Astrocyte (in vitro differentiated cells and primary cell): ENCODE results near the gene CNTNAP5. TPM values are rescaled to one million over a fixed set of nuclear protein-coding genes. Genes with fewer than 3 reads are reported as not detected.

Experiments
- DNase-seq: peaks from one replicate; pipeline ENCODE4 v3.0.0-alpha.2; 2010; ENCODE audit warnings: low read depth
- FAIRE-seq: peaks from 2 replicates; lab custom pipeline; 2011; peaks lifted over from hg19 to GRCh38; lab: Jason Lieb, UNC
- H2AFZ ChIP-seq: 2 replicates; pipeline ENCODE4 v1.6.0; 2012; ENCODE audit warnings: low read depth, low read length, inconsistent platforms
- H3K27ac ChIP-seq: 2 replicates; pipeline ENCODE4 v1.5.1; 2011; ENCODE audit warnings: low read depth, low read length, inconsistent platforms
- H3K27me3 ChIP-seq: 2 replicates; pipeline ENCODE4 v1.6.0; 2011; ENCODE audit warnings: low read length, inconsistent platforms; ENCODE audit not compliant: insufficient read depth
- H3K36me3 ChIP-seq: 2 replicates; pipeline ENCODE4 v1.5.1; 2011; ENCODE audit warnings: low read length, inconsistent platforms; ENCODE audit not compliant: insufficient read depth
- H3K4me1 ChIP-seq: 2 replicates; pipeline ENCODE4 v1.5.1; 2011; ENCODE audit warnings: low read length, inconsistent platforms; ENCODE audit not compliant: insufficient read depth
- H3K4me2 ChIP-seq: 2 replicates; pipeline ENCODE4 v1.6.0; 2012; ENCODE audit warnings: low read length, inconsistent platforms
- H3K4me3 ChIP-seq: 2 replicates; pipeline ENCODE4 v1.5.1; 2011; ENCODE audit warnings: low read depth, mild to moderate bottlenecking, low read length, inconsistent platforms; ENCODE audit not compliant: insufficient read depth
- H3K79me2 ChIP-seq: 2 replicates; pipeline ENCODE4 v1.6.0; 2012; ENCODE audit warnings: mild to moderate bottlenecking, low read length, inconsistent platforms; ENCODE audit not compliant: insufficient read depth
- H3K9ac ChIP-seq: 2 replicates; pipeline ENCODE4 v1.6.0; 2012; ENCODE audit warnings: mild to moderate bottlenecking, low read length, inconsistent platforms
- H3K9me3 ChIP-seq: 2 replicates; pipeline ENCODE4 v1.5.1; 2012; ENCODE audit warnings: low read depth, mild to moderate bottlenecking, low read length, inconsistent platforms; ENCODE audit not compliant: insufficient read depth
- H4K20me1 ChIP-seq: 2 replicates; pipeline ENCODE4 v1.6.0; 2012; ENCODE audit warnings: low read length, inconsistent platforms; ENCODE audit not compliant: insufficient read depth
- H3K27ac Mint-ChIP-seq: one replicate; pipeline ENCODE4 v1.8.0; 2021; ENCODE audit warnings: mild to moderate bottlenecking, mixed read lengths; ENCODE audit not compliant: unreplicated experiment
- H3K27me3 Mint-ChIP-seq: one replicate; pipeline ENCODE4 v1.8.0; 2021; ENCODE audit warnings: low read depth, mixed read lengths; ENCODE audit not compliant: unreplicated experiment
- H3K36me3 Mint-ChIP-seq: one replicate; pipeline ENCODE4 v1.8.0; 2021; ENCODE audit warnings: low read depth, mixed read lengths; ENCODE audit not compliant: unreplicated experiment
- H3K4me1 Mint-ChIP-seq: one replicate; pipeline ENCODE4 v1.8.0; 2021; ENCODE audit warnings: low read depth, mixed read lengths; ENCODE audit not compliant: unreplicated experiment
- H3K4me3 Mint-ChIP-seq: one replicate; pipeline ENCODE4 v1.8.0; 2021; ENCODE audit warnings: mild to moderate bottlenecking, moderate library complexity, mixed read lengths; ENCODE audit not compliant: unreplicated experiment
- H3K9me3 Mint-ChIP-seq: one replicate; pipeline ENCODE4 v1.8.0; 2021; ENCODE audit warnings: mild to moderate bottlenecking, mixed read lengths; ENCODE audit not compliant: unreplicated experiment
- EZH2 ChIP-seq: IDR thresholded peaks from 2 replicates; pipeline ENCODE4 v1.6.1; 2012; ENCODE audit warnings: mild to moderate bottlenecking, low read length, inconsistent platforms; ENCODE audit not compliant: insufficient read depth
- total RNA-seq: library from RNA; stranded (reverse); gene quantifications from 2 replicates; pipeline ENCODE4 v1.2.1, GENCODE V29; 2021
- TF ChIP-seq, protein P1 (sequence below): IDR thresholded peaks from 2 replicates; pipeline ENCODE4 v1.5.1; 2011; ENCODE audit warnings: low read depth, mild to moderate bottlenecking, inconsistent platforms, low read length, moderate library complexity; ENCODE audit not compliant: insufficient read depth

The CNTNAP5 gene
- total RNA-seq, 1 donor from 2014 or later: 0.30 TPM

DNA sequence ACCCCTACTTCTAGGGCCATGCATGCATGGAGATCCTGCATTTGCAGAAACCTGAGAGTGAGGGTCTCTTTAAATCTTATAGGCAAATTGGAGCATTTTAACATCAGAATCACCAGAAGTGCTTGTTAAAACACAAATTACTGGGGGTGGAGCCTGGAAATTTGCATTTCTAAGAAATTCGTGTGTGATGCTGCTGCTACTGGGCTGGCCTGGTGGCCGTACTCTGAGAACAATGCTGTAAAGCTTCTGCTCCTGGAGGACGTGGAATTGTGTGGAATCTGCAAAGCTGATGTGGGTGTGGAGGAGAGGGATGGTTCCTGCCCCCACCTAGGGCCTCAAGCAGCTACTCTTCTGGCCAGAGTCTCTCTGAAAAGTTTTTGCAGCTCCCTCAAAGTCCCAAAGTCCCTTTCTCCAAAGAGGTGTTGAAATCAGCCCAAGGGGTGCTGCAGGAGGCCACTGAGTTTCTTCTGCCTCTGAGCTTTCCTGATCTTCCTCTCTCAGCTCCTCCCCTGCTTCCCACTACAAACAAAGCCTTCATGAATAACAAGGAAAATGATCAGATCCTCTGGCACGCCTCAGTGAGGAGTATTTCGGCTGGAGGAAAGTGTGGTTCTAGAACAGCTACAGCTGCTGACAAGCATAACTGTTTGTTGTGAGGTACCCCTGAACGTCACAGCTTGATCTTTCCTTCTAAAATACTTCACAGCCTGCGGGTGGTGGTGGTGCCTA, 508.3 kb downstream of the CNTNAP5 start:
- H3K9me3 ChIP-seq: peaks cover 3% of the 10 kb centered on the region
- FAIRE-seq: no peak
- no peak overlapping the region for H3K4me3 Mint-ChIP-seq

DNA sequence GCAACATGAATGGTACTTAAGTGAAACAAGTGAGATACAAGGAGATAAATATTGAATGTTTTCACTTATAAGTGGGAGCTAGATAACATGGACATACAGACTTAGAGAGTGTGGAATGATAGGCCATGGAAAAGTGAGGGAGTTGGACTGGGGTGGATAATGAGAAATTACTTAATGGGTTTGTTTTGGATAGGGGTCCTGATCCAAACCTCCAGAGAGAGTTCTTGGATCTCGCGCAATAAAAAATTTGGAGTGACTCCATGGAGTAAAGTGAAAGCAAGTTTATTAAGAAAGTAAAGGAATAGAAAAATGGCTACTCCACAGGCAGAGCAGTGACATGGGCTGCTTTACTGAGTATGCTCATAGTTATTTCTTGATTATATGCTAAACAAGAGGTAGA, 508.9 kb downstream of the CNTNAP5 start:
- H3K27ac ChIP-seq: no peak overlapping the region
- H3K27me3 Mint-ChIP-seq: peaks cover 4% of the 10 kb centered on the region
- H3K9me3 ChIP-seq: peaks cover 3% of the 10 kb centered on the region
- DNase-seq: no peak
- FAIRE-seq: no peak
- no peaks in the 10 kb centered on the region for H3K4me1 Mint-ChIP-seq
- H3K9ac ChIP-seq: no peak overlapping the region
- no peak overlapping the region for H2AFZ ChIP-seq
- H3K9me3 Mint-ChIP-seq: peaks cover 3% of the 10 kb centered on the region
- no peak overlapping the region for H3K27ac Mint-ChIP-seq
- no peaks in the 10 kb centered on the region for H4K20me1 ChIP-seq
- no peaks in the 10 kb centered on the region for H3K27me3 ChIP-seq
- H3K4me1 ChIP-seq: no peaks in the 10 kb centered on the region
- no peaks in the 10 kb centered on the region for H3K36me3 ChIP-seq
- TF ChIP-seq EZH2: no peak
- TF ChIP-seq, protein P1, sequence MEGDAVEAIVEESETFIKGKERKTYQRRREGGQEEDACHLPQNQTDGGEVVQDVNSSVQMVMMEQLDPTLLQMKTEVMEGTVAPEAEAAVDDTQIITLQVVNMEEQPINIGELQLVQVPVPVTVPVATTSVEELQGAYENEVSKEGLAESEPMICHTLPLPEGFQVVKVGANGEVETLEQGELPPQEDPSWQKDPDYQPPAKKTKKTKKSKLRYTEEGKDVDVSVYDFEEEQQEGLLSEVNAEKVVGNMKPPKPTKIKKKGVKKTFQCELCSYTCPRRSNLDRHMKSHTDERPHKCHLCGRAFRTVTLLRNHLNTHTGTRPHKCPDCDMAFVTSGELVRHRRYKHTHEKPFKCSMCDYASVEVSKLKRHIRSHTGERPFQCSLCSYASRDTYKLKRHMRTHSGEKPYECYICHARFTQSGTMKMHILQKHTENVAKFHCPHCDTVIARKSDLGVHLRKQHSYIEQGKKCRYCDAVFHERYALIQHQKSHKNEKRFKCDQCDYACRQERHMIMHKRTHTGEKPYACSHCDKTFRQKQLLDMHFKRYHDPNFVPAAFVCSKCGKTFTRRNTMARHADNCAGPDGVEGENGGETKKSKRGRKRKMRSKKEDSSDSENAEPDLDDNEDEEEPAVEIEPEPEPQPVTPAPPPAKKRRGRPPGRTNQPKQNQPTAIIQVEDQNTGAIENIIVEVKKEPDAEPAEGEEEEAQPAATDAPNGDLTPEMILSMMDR: no peak
- no peak overlapping the region for H3K4me2 ChIP-seq
- no peak overlapping the region for H3K4me3 ChIP-seq
- H3K79me2 ChIP-seq: no peaks in the 10 kb centered on the region
- H3K4me3 Mint-ChIP-seq: no peak overlapping the region
- H3K36me3 Mint-ChIP-seq: no peaks in the 10 kb centered on the region

More for the DNA sequence above, 508.3 kb downstream of the CNTNAP5 start:
- Histone ChIP-seq H3K9ac (no peak overlapping the region), H2AFZ (no peak overlapping the region), H3K4me1 (no peaks in the 10 kb centered on the region), H3K27ac (no peak overlapping the region), H3K27me3 (no peaks in the 10 kb centered on the region), H3K4me3 (no peak overlapping the region), H3K4me2 (no peak overlapping the region), H4K20me1 (no peaks in the 10 kb centered on the region), H3K79me2 (no peaks in the 10 kb centered on the region), H3K36me3 (no peaks in the 10 kb centered on the region)
- DNase-seq: no peak
- Mint-ChIP-seq H3K4me1 (no peaks in the 10 kb centered on the region), H3K27me3 (peaks cover 4% of the 10 kb centered on the region), H3K9me3 (peaks cover 3% of the 10 kb centered on the region), H3K36me3 (no peaks in the 10 kb centered on the region), H3K27ac (no peak overlapping the region)
- TF ChIP-seq, protein P1: no peak
- no peak for TF ChIP-seq EZH2

DNA sequence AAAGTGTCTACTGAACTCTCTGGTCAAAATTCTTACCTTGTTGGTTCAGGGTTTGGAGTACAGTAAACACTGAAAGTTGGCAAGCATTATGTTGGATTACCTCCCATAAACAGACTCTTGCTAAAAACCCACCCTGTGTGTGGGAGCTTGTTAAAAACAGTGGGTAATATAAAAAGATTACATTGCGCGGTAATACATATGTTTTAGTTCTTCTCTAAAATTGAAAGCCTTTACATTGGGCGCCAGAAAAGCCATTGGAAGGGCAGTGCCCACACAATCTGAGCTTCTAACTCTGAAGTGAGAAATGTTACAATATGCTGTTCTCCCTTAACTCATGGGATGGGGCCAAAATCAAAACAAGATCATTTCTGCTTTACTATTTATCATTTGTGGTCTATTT, 510.7 kb downstream of the CNTNAP5 start:
- no peak overlapping the region for H3K27ac Mint-ChIP-seq
- no peak overlapping the region for H2AFZ ChIP-seq
- FAIRE-seq (no peak), DNase-seq (no peak)
- no peaks in the 10 kb centered on the region for H4K20me1 ChIP-seq
- no peaks in the 10 kb centered on the region for H3K36me3 ChIP-seq
- no peaks in the 10 kb centered on the region for H3K4me1 Mint-ChIP-seq
- H3K4me3 Mint-ChIP-seq: no peak overlapping the region
- no peaks in the 10 kb centered on the region for H3K36me3 Mint-ChIP-seq
- no peak overlapping the region for H3K4me3 ChIP-seq
- peaks cover 3% of the 10 kb centered on the region for H3K9me3 Mint-ChIP-seq
- no peaks in the 10 kb centered on the region for H3K4me1 ChIP-seq
- no peaks in the 10 kb centered on the region for H3K27me3 ChIP-seq
- H3K4me2 ChIP-seq: no peak overlapping the region
- peaks cover 4% of the 10 kb centered on the region for H3K27me3 Mint-ChIP-seq
- TF ChIP-seq, protein P1: no peak
- TF ChIP-seq EZH2: no peak
- H3K9me3 ChIP-seq: peaks cover 3% of the 10 kb centered on the region
- H3K27ac ChIP-seq: no peak overlapping the region
- H3K79me2 ChIP-seq: no peaks in the 10 kb centered on the region
- H3K9ac ChIP-seq: no peak overlapping the region
